Measurements from ENCODE around the gene CEP43.
"Not testable (repeated sequence)": the region's sequence is repeated elsewhere in the genome, so short reads cannot be mapped to it uniquely, and the experiment has no call there.

CEP43 gene, protein sequence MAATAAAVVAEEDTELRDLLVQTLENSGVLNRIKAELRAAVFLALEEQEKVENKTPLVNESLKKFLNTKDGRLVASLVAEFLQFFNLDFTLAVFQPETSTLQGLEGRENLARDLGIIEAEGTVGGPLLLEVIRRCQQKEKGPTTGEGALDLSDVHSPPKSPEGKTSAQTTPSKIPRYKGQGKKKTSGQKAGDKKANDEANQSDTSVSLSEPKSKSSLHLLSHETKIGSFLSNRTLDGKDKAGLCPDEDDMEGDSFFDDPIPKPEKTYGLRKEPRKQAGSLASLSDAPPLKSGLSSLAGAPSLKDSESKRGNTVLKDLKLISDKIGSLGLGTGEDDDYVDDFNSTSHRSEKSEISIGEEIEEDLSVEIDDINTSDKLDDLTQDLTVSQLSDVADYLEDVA

GRCh38 chr6:166999145-166999883, at the start of gene CEP43:
TSS of gene CEP43 (plus strand) at chr6:166999397. CDS start at chr6:166999413, 16 bp downstream.
- H3K4me3 ChIP-seq (ENCODE audit: low read depth, low read length), result peak within 1 kb of the TSS; percentile 80
- no peak for DNase-seq (ENCODE audit: low read depth)
- in situ Hi-C loops (cut with HindIII; ENCODE audit: low sequenced_read_pairs), result no loop called here
- no peak for TF ChIP-seq CTCF (IDR thresholded peaks at IDR 0.05; ENCODE audit: low read depth, low read length, missing control alignments)

- DNase-seq (ENCODE audit: low read depth), result no peak
- in situ Hi-C loops (cut with HindIII; ENCODE audit: low sequenced_read_pairs), result no loop called here
- no peak for TF ChIP-seq CTCF (IDR thresholded peaks at IDR 0.05; ENCODE audit: low read depth, low read length, missing control alignments)
- H3K4me3 ChIP-seq (ENCODE audit: low read depth, low read length), result no peak overlapping the region
These were observed 49.4 kb upstream of the CEP43 start for GRCh38 chr6:166949528-166950442.

GRCh38 chr6:166950443-166950821, 48.8 kb upstream of the CEP43 start:
- in situ Hi-C loops (cut with HindIII; ENCODE audit: low sequenced_read_pairs), result no loop called here
- H3K4me3 ChIP-seq (ENCODE audit: low read depth, low read length), result no peak overlapping the region
- TF ChIP-seq CTCF (IDR thresholded peaks at IDR 0.05; ENCODE audit: low read depth, low read length, missing control alignments), result no peak
- no peak for DNase-seq (ENCODE audit: low read depth)

DNA sequence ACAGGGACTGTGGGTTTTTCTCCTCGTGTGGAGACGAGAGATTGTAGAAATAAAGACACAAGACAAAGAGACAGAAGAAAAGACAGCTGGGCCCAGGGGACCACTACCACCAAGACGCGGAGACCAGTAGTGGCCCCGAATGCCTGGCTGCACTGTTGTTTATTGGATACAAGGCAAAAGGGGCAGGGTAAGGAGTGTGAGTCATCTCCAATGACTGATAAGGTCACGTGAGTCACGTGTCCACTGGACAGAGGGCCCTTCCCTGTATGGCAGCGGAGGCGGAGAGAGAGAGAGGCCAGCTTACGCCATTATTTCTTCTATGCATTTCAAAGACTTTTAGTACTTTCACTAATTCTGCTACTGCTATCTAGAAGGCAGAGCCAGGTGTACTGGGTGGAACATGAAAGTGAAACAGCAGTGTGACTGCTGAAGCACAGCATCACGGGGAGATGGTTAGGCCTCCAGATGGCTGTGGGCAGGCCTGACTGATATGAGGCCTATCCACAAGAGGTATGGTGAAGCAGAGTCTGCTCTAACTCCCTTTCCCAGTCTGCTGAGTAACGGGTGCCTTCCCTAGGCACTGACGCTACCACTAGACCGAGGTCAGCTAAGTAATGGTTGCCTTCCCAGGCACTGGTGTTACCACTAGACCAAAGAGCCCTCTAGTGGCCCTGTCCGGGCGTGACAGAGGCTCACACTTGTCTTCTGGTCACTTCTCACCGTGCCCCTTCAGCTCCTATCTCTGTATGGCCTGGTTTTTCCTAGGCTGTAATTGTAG, 48.1 kb upstream of the CEP43 start:
- in situ Hi-C loops (cut with HindIII; ENCODE audit: low sequenced_read_pairs), result not testable (repeated sequence)
- peak; percentile 18 for DNase-seq (ENCODE audit: low read depth)
- peak; percentile 69 for TF ChIP-seq CTCF (IDR thresholded peaks at IDR 0.05; ENCODE audit: low read depth, low read length, missing control alignments)

DNA sequence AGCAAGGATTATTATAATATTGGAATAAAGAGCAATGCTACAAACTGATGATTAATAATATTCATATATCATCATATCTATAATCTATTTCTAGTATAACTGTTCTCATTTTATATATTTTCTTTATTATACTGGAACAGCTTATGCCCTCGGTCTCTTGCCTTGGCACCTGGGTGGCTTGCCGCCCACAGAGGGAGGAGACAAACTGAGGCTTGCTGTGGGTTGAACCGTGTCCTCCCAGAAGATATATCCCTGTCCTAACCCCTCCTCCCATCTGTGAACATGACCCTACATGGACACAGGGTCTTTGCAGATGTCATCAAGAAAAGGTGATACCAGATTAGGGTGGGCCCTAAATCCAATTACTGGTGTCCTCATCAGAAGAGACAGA, 47.5 kb upstream of the CEP43 start:
- in situ Hi-C loops (cut with HindIII; ENCODE audit: low sequenced_read_pairs), result no loop called here
- TF ChIP-seq CTCF (IDR thresholded peaks at IDR 0.05; ENCODE audit: low read depth, low read length, missing control alignments), result no peak
- DNase-seq (ENCODE audit: low read depth), result no peak
- no peak overlapping the region for H3K4me3 ChIP-seq (ENCODE audit: low read depth, low read length)

More for the DNA sequence above, 48.1 kb upstream of the CEP43 start:
- H3K4me3 ChIP-seq (ENCODE audit: low read depth, low read length), result not testable (repeated sequence)
